Stimulated activated CD4-positive, alpha-beta T cell treated with anti-CD3 and anti-CD28 coated beads, Interleukin-12 subunit alpha, Interleukin-12 subunit beta, amount 100 ng/mL, for 24 hours (primary cell): ENCODE results near the gene LRSAM1.

Experiments
- DNase-seq, 2 experiments: peaks; one replicate each; pipeline ENCODE4 v3.0.0-alpha.2; 2020; ENCODE audit warnings: low read depth in 2 of 2

LRSAM1 gene

GRCh38 chr9:127534250-127534906 is 83.1 kb downstream of the LRSAM1 start:
- DNase-seq: no peak

GRCh38 chr9:127534931-127535330 is 83.6 kb downstream of the LRSAM1 start:
- no peak for DNase-seq

- no peak for DNase-seq
Measured at GRCh38 chr9:127535396-127535795, 84.1 kb downstream of the LRSAM1 start.

- DNase-seq: no peak
Measured at GRCh38 chr9:127535834-127536233, 84.5 kb downstream of the LRSAM1 start.

GRCh38 chr9:127536499-127536898 is 85.2 kb downstream of the LRSAM1 start:
- no peak for DNase-seq

GRCh38 chr9:127537014-127537413 is 85.7 kb downstream of the LRSAM1 start:
- DNase-seq: no peak

- DNase-seq: no peak
Measured at GRCh38 chr9:127537792-127538191, 86.5 kb downstream of the LRSAM1 start.

- no peak for DNase-seq
Measured at GRCh38 chr9:127538849-127539258, 87.5 kb downstream of the LRSAM1 start.

GRCh38 chr9:127539259-127539981 is 88.1 kb downstream of the LRSAM1 start:
- no peak for DNase-seq

- DNase-seq: no peak
Measured at GRCh38 chr9:127539982-127540663, 88.8 kb downstream of the LRSAM1 start.

- DNase-seq: no peak
Measured at GRCh38 chr9:127540664-127541041, 89.3 kb downstream of the LRSAM1 start.

GRCh38 chr9:127541176-127541575 is 89.9 kb downstream of the LRSAM1 start:
- no peak for DNase-seq

GRCh38 chr9:127541865-127542264 is 90.6 kb downstream of the LRSAM1 start:
- no peak for DNase-seq

GRCh38 chr9:127543221-127543620 is 91.9 kb downstream of the LRSAM1 start:
- DNase-seq: no peak

GRCh38 chr9:127543973-127544533 is 92.7 kb downstream of the LRSAM1 start:
- no peak for DNase-seq

GRCh38 chr9:127545196-127546124 is 94.2 kb downstream of the LRSAM1 start:
- DNase-seq: no peak

- no peak for DNase-seq
Measured at GRCh38 chr9:127546125-127546832, 95.0 kb downstream of the LRSAM1 start.

GRCh38 chr9:127548352-127548881 is 97.1 kb downstream of the LRSAM1 start:
- DNase-seq: no peak

- no peak for DNase-seq
Measured at GRCh38 chr9:127549218-127549617, 97.9 kb downstream of the LRSAM1 start.

- DNase-seq: no peak
Measured at GRCh38 chr9:127549751-127550150, 98.4 kb downstream of the LRSAM1 start.

- no peak for DNase-seq
Measured at GRCh38 chr9:127550282-127550681, 99.0 kb downstream of the LRSAM1 start.
